HEK293T (cell line): ENCODE results near the gene STX1B.

Source experiments
- ARNT ChIP-seq: fragments of 450-650 bp; IDR thresholded peaks from 2 replicates; pipeline ENCODE4 v1.6.1; 2017; ENCODE audit warnings: mild to moderate bottlenecking
- BHLHE40 ChIP-seq: fragments of 450-650 bp; IDR thresholded peaks from 2 replicates; pipeline ENCODE4 v1.6.1; 2016; ENCODE audit warnings: mild to moderate bottlenecking, moderate library complexity, borderline replicate concordance
- ELF4 ChIP-seq: fragments of 450-650 bp; IDR thresholded peaks from 2 replicates; pipeline ENCODE4 v1.6.1; 2017; ENCODE audit warnings: antibody characterized with exemption
- FOXA1 ChIP-seq: fragments of 450-650 bp; IDR thresholded peaks from 2 replicates; pipeline ENCODE4 v1.6.1; 2016; ENCODE audit warnings: mild to moderate bottlenecking
- FOXK2 ChIP-seq: fragments of 450-650 bp; IDR thresholded peaks from 2 replicates; pipeline ENCODE4 v1.6.1; 2016; ENCODE audit warnings: mild to moderate bottlenecking
- FOXM1 ChIP-seq: fragments of 450-650 bp; IDR thresholded peaks from 2 replicates; pipeline ENCODE4 v1.6.1; 2017; ENCODE audit warnings: mild to moderate bottlenecking, borderline replicate concordance
- L3MBTL2 ChIP-seq: fragments of 450-650 bp; conservative IDR thresholded peaks from 2 replicates; pipeline ENCODE4 v1.6.1; 2016; ENCODE audit warnings: mild to moderate bottlenecking
- SP1 ChIP-seq: fragments of 450-650 bp; IDR thresholded peaks from 2 replicates; pipeline ENCODE4 v1.6.1; 2017
- TARDBP ChIP-seq: fragments of 450-650 bp; IDR thresholded peaks from 2 replicates; pipeline ENCODE4 v1.6.1; 2016
- ZNF384 ChIP-seq: fragments of 450-650 bp; IDR thresholded peaks from 2 replicates; pipeline ENCODE4 v1.6.1; 2016

GRCh38 chr16:31002862-31003341 is 7.5 kb downstream of the STX1B start:
- no peak for TF ChIP-seq ZNF384
- no peak for TF ChIP-seq BHLHE40
- TF ChIP-seq FOXM1, result no peak
- no peak for TF ChIP-seq ARNT
- no peak for TF ChIP-seq FOXA1
- TF ChIP-seq L3MBTL2, result no peak
- TF ChIP-seq ELF4, result no peak
- TF ChIP-seq TARDBP, result no peak
- no peak for TF ChIP-seq SP1
- TF ChIP-seq FOXK2, result no peak
